OCI-LY1 (cell line): ENCODE results near the gene EFHD1.

ENCODE experiments used
- H2AFZ ChIP-seq: fragments of 200-600 bp; sonication (generic), shearing (Covaris generic); 2 replicates; pipeline ENCODE4 v1.6.0; 2014; ENCODE audit warnings: antibody characterized with exemption, mild to moderate bottlenecking, low read length
- H3F3A ChIP-seq: fragments of 200-600 bp; sonication (generic), shearing (Covaris generic); 2 replicates; pipeline ENCODE4 v1.6.0; 2014; ENCODE audit warnings: mild to moderate bottlenecking, antibody characterized with exemption, low read length, moderate library complexity; ENCODE audit not compliant: insufficient read depth
- H3K27ac ChIP-seq: fragments of 200-600 bp; sonication (generic); 2 replicates; pipeline ENCODE4 v1.5.1; 2014; ENCODE audit warnings: low read length, mixed run types, mild to moderate bottlenecking, low read depth; ENCODE audit not compliant: poor library complexity, severe bottlenecking
- H3K27me3 ChIP-seq: fragments of 200-600 bp; sonication (generic); 2 replicates; pipeline ENCODE4 v1.6.0; 2014; ENCODE audit warnings: antibody characterized with exemption, mild to moderate bottlenecking, low read length, moderate library complexity; ENCODE audit not compliant: insufficient read depth
- H3K36me3 ChIP-seq: fragments of 200-600 bp; sonication (generic); 2 replicates; pipeline ENCODE4 v1.6.1; 2014; ENCODE audit warnings: mild to moderate bottlenecking, antibody characterized with exemption, low read length, moderate library complexity, mixed read lengths; ENCODE audit not compliant: insufficient read depth
- H3K4me1 ChIP-seq: fragments of 200-600 bp; sonication (generic); 2 replicates; pipeline ENCODE4 v1.5.1; 2014; ENCODE audit warnings: mild to moderate bottlenecking, low read length, moderate library complexity; ENCODE audit not compliant: insufficient read depth, severe bottlenecking
- H3K4me2 ChIP-seq: fragments of 200-600 bp; sonication (generic), shearing (Covaris generic); 2 replicates; pipeline ENCODE4 v1.6.1; 2014; ENCODE audit warnings: low read length
- H3K4me3 ChIP-seq: fragments of 200-600 bp; sonication (generic); 2 replicates; pipeline ENCODE4 v1.5.1; 2014; ENCODE audit warnings: low read length, low read depth, mild to moderate bottlenecking, mixed read lengths; ENCODE audit not compliant: poor library complexity, severe bottlenecking
- H3K79me2 ChIP-seq: fragments of 200-600 bp; shearing (Covaris generic); 2 replicates; pipeline ENCODE4 v1.6.1; 2016; ENCODE audit warnings: mixed run types, low read length, mixed read lengths; ENCODE audit not compliant: insufficient read depth
- H3K9ac ChIP-seq: fragments of 200-600 bp; sonication (generic), shearing (Covaris generic); 2 replicates; pipeline ENCODE4 v1.6.1; 2014; ENCODE audit warnings: mild to moderate bottlenecking, low read length, mixed read lengths
- H3K9me2 ChIP-seq: fragments of 200-600 bp; sonication (generic), shearing (Covaris generic); 2 replicates; pipeline ENCODE4 v1.6.1; 2014; ENCODE audit warnings: low read depth, mild to moderate bottlenecking, low read length, mixed read lengths
- H3K9me3 ChIP-seq: fragments of 200-600 bp; shearing (Covaris generic); 2 replicates; pipeline ENCODE4 v1.6.1; 2014; ENCODE audit warnings: low read length, mixed read lengths
- H4K20me1 ChIP-seq: fragments of 200-600 bp; sonication (generic), shearing (Covaris generic); 2 replicates; pipeline ENCODE4 v1.6.0; 2016; ENCODE audit warnings: mild to moderate bottlenecking, low read length; ENCODE audit not compliant: insufficient read depth
- EZH2 ChIP-seq: fragments of 200-600 bp; sonication (generic), shearing (Covaris generic); IDR thresholded peaks from 2 replicates; pipeline ENCODE4 v1.8.0; 2017; ENCODE audit warnings: borderline replicate concordance, mixed run types, mild to moderate bottlenecking, antibody characterized with exemption, low read length, moderate library complexity, mixed read lengths
- TF ChIP-seq, protein P1 (sequence below): fragments of 200-600 bp; sonication (generic), shearing (Covaris generic); IDR thresholded peaks from 2 replicates; pipeline ENCODE4 v1.5.1; 2017; ENCODE audit warnings: mild to moderate bottlenecking, antibody characterized with exemption, low read length, moderate library complexity, mixed read lengths

EFHD1 gene

GRCh38 chr2:232592772-232593395 is 40.5 kb upstream of the EFHD1 start:
- TF ChIP-seq, protein P1, sequence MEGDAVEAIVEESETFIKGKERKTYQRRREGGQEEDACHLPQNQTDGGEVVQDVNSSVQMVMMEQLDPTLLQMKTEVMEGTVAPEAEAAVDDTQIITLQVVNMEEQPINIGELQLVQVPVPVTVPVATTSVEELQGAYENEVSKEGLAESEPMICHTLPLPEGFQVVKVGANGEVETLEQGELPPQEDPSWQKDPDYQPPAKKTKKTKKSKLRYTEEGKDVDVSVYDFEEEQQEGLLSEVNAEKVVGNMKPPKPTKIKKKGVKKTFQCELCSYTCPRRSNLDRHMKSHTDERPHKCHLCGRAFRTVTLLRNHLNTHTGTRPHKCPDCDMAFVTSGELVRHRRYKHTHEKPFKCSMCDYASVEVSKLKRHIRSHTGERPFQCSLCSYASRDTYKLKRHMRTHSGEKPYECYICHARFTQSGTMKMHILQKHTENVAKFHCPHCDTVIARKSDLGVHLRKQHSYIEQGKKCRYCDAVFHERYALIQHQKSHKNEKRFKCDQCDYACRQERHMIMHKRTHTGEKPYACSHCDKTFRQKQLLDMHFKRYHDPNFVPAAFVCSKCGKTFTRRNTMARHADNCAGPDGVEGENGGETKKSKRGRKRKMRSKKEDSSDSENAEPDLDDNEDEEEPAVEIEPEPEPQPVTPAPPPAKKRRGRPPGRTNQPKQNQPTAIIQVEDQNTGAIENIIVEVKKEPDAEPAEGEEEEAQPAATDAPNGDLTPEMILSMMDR, result no peak
- H3K36me3 ChIP-seq, result no peaks in the 10 kb centered on the region
- H3K4me3 ChIP-seq, result no peak overlapping the region
- H3K27me3 ChIP-seq, result peaks cover 3% of the 10 kb centered on the region
- no peaks in the 10 kb centered on the region for H4K20me1 ChIP-seq
- no peak overlapping the region for H2AFZ ChIP-seq
- no peak overlapping the region for H3K27ac ChIP-seq
- no peaks in the 10 kb centered on the region for H3F3A ChIP-seq
- H3K79me2 ChIP-seq, result no peaks in the 10 kb centered on the region
- no peaks in the 10 kb centered on the region for H3K9me3 ChIP-seq
- H3K4me1 ChIP-seq, result no peaks in the 10 kb centered on the region
- no peak overlapping the region for H3K4me2 ChIP-seq
- no peak overlapping the region for H3K9ac ChIP-seq
- no peaks in the 10 kb centered on the region for H3K9me2 ChIP-seq

DNA sequence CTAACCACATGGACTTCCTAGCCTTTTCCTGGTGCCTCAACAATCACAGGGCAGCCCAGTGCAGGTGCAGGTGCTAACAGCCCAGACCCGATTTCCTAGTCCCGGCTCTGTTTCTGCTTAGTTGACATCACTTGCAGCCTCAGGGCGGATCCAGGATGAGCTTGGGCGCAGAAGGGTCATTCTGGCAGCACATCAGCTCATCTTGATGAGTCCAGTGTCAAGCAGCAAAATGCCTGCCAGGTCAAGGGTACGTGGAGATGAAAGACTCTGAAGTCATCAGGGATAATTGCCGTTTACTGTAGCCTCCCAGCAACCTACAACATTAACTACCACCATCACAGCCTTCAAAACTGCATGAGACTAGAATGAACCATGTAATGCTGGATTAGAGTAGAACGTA is 39.4 kb upstream of the EFHD1 start:
- Histone ChIP-seq H3F3A (no peaks in the 10 kb centered on the region), H2AFZ (no peak overlapping the region), H3K36me3 (no peaks in the 10 kb centered on the region), H4K20me1 (no peaks in the 10 kb centered on the region), H3K27ac (no peak overlapping the region), H3K4me1 (no peaks in the 10 kb centered on the region), H3K9me3 (no peaks in the 10 kb centered on the region), H3K79me2 (no peaks in the 10 kb centered on the region), H3K4me3 (no peak overlapping the region), H3K27me3 (peaks cover 3% of the 10 kb centered on the region), H3K9ac (no peak overlapping the region), H3K4me2 (no peak overlapping the region), H3K9me2 (no peaks in the 10 kb centered on the region)
- TF ChIP-seq EZH2, result no peak
- TF ChIP-seq, protein P1, result no peak

DNA sequence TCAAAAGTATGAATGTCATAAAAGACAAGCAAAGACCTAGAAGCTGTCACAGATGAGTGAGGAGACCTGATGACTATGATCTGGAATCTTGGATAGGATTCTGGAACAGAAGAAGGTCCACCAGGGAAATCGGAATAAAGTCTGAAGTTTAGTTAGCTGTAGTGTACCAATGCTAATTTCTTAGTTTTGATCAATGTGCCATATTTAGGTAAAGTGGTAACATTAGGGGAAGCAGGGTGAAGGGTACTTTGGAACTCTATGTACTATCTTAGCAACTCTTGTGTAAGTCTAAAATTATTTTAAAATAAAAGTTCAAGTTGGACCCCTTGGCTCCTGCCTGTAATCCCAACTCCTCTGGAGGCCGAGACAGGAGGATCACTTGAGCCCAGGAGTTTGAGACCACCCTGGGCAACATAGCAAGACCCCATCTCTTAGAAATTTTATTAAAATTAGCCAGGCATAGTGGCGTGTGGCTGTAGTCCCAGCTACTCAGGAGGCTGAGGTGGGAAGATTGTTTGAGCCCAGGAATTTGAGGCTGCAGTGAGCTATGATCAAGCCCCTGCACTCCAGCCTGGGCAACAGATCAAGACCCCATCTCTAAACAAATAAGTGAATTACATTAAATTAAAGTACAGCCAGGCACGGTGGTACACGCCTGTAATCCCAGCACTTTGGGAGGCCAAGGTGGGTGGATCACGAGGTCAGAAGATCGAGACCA is 35.9 kb upstream of the EFHD1 start:
- no peak overlapping the region for H3K27ac ChIP-seq
- H2AFZ ChIP-seq, result no peak overlapping the region
- H3K9ac ChIP-seq, result no peak overlapping the region
- no peak for TF ChIP-seq EZH2
- TF ChIP-seq, protein P1, result no peak
- no peaks in the 10 kb centered on the region for H3K4me1 ChIP-seq
- H4K20me1 ChIP-seq, result no peaks in the 10 kb centered on the region
- H3K4me3 ChIP-seq, result no peak overlapping the region
- no peaks in the 10 kb centered on the region for H3K9me2 ChIP-seq
- H3K27me3 ChIP-seq, result peaks cover 3% of the 10 kb centered on the region
- H3K79me2 ChIP-seq, result no peaks in the 10 kb centered on the region
- H3K4me2 ChIP-seq, result no peak overlapping the region
- no peaks in the 10 kb centered on the region for H3K36me3 ChIP-seq
- H3K9me3 ChIP-seq, result no peaks in the 10 kb centered on the region
- H3F3A ChIP-seq, result no peaks in the 10 kb centered on the region
